ENCODE results near the gene JUNB.
A peak's percentile ranks its signal among the peaks of the same experiment; 100 is the strongest.

Gene JUNB

GRCh38 chr19:12752056-12752781 is 39.1 kb upstream of the JUNB start:
- no peak for DNase-seq (ENCODE audit: low read depth)
- no peak overlapping the region for H3K4me3 ChIP-seq (ENCODE audit: low read length)
- no peak for TF ChIP-seq CTCF (conservative IDR thresholded peaks at IDR 0.05; ENCODE audit: low read depth, low read length)

- no peak for TF ChIP-seq CTCF (conservative IDR thresholded peaks at IDR 0.05; ENCODE audit: low read depth, low read length)
- no peak overlapping the region for H3K4me3 ChIP-seq (ENCODE audit: low read length)
These were observed 36.7 kb upstream of the JUNB start for GRCh38 chr19:12754465-12755196.

GRCh38 chr19:12756150-12756883 is 35.0 kb upstream of the JUNB start:
- H3K4me3 ChIP-seq (ENCODE audit: low read length) = no peak overlapping the region
- TF ChIP-seq CTCF (conservative IDR thresholded peaks at IDR 0.05; ENCODE audit: low read depth, low read length) = no peak

More at GRCh38 chr19:12754465-12755196, 36.7 kb upstream of the JUNB start:
- no peak for DNase-seq (ENCODE audit: low read depth)

GRCh38 chr19:12757544-12758274 is 33.6 kb upstream of the JUNB start:
- peak; percentile 80 for TF ChIP-seq CTCF (conservative IDR thresholded peaks at IDR 0.05; ENCODE audit: low read depth, low read length)
- peak overlapping the region; percentile 23 for H3K4me3 ChIP-seq (ENCODE audit: low read length)
- DNase-seq (ENCODE audit: low read depth) = no peak

More at GRCh38 chr19:12756150-12756883, 35.0 kb upstream of the JUNB start:
- no peak for DNase-seq (ENCODE audit: low read depth)

- H3K4me3 ChIP-seq (ENCODE audit: low read length) = no peak overlapping the region
- no peak for TF ChIP-seq CTCF (conservative IDR thresholded peaks at IDR 0.05; ENCODE audit: low read depth, low read length)
- DNase-seq (ENCODE audit: low read depth) = no peak
These were observed 31.6 kb upstream of the JUNB start for GRCh38 chr19:12759686-12760085.

GRCh38 chr19:12763100-12763499 is 28.2 kb upstream of the JUNB start:
- no peak overlapping the region for H3K4me3 ChIP-seq (ENCODE audit: low read length)
- TF ChIP-seq CTCF (conservative IDR thresholded peaks at IDR 0.05; ENCODE audit: low read depth, low read length) = no peak
- DNase-seq (ENCODE audit: low read depth) = no peak

Data from retinal pigment epithelial cell (primary cell).